ENCODE measurements around the gene KCNQ5. TPM values are rescaled to one million over a fixed set of nuclear protein-coding genes. Genes with fewer than 3 reads are reported as not detected.

KCNQ5 gene
- total RNA-seq, 1 experiment from 2014 or later, result 2.0 TPM

GRCh38 chr6:72788188-72788587 lies 166.3 kb downstream of the KCNQ5 start:
- H3K9me3 Mint-ChIP-seq, result no peaks in the 10 kb centered on the region
- CTCF ChIA-PET, result interaction anchor here (0.5 kb wide), 1 partner anchor 153 kb away, joined by 3 read pairs; no protein-coding TSS in a partner anchor
- no peak overlapping the region for H3K4me3 Mint-ChIP-seq
- DNase-seq (ENCODE audit: low spot score), result no peak
- no peaks in the 10 kb centered on the region for H3K27me3 Mint-ChIP-seq (ENCODE audit: low read depth)
- no peak for ATAC-seq
- no peak overlapping the region for H3K27ac Mint-ChIP-seq
- no peaks in the 10 kb centered on the region for H3K36me3 Mint-ChIP-seq
- H3K4me1 Mint-ChIP-seq, result peaks cover 10% of the 10 kb centered on the region
- TF ChIP-seq TEAD4 (CRISPR knock-in tag; IDR thresholded peaks at IDR 0.05) (no peak), FOXK1 (CRISPR knock-in tag; IDR thresholded peaks at IDR 0.05) (no peak), ZMAT4 (CRISPR knock-in tag; IDR thresholded peaks at IDR 0.05) (no peak), MAX (CRISPR knock-in tag; IDR thresholded peaks at IDR 0.05) (no peak), ATF6 (CRISPR knock-in tag; IDR thresholded peaks at IDR 0.05) (no peak), ELF4 (CRISPR knock-in tag; IDR thresholded peaks at IDR 0.05; ENCODE audit: low read depth) (no peak), ZNF232 (CRISPR knock-in tag; IDR thresholded peaks at IDR 0.05) (no peak), ZNF423 (CRISPR knock-in tag; IDR thresholded peaks at IDR 0.05) (no peak), MLX (CRISPR knock-in tag; IDR thresholded peaks at IDR 0.05) (no peak), PREB (CRISPR knock-in tag; IDR thresholded peaks at IDR 0.05; ENCODE audit: borderline replicate concordance) (no peak), PRDM15 (CRISPR knock-in tag; IDR thresholded peaks at IDR 0.05) (no peak), SMAD4 (CRISPR knock-in tag; IDR thresholded peaks at IDR 0.05) (no peak), ERG (CRISPR knock-in tag; IDR thresholded peaks at IDR 0.05) (no peak), JUN (CRISPR knock-in tag; IDR thresholded peaks at IDR 0.05) (no peak), GABPB1 (CRISPR knock-in tag; IDR thresholded peaks at IDR 0.05) (no peak), ATF2 (CRISPR knock-in tag; IDR thresholded peaks at IDR 0.05; ENCODE audit: borderline replicate concordance, low read depth) (no peak), E2F4 (CRISPR knock-in tag; IDR thresholded peaks at IDR 0.05; ENCODE audit: borderline replicate concordance, low read depth) (no peak)
- POLR2A ChIA-PET, result no interaction called here

Measured in WTC11 (cell line).